Loucy (cell line): ENCODE measurements around the gene RNU2-1.
"Not testable (repeated sequence)": the region's sequence is repeated elsewhere in the genome, so short reads cannot be mapped to it uniquely, and the experiment has no call there.

Experiments
- H2AFZ ChIP-seq: fragments of 200-600 bp; sonication (generic); 2 replicates; pipeline ENCODE4 v1.6.0; 2016; ENCODE audit warnings: antibody characterized with exemption, mild to moderate bottlenecking, low read length, moderate library complexity
- H3F3A ChIP-seq: fragments of 200-600 bp; 2 replicates; pipeline ENCODE4 v1.6.0; 2016; ENCODE audit warnings: antibody characterized with exemption, low read depth, mild to moderate bottlenecking
- H3K27me3 ChIP-seq: fragments of 200-600 bp; sonication (generic); 2 replicates; pipeline ENCODE4 v1.6.1; 2014; ENCODE audit warnings: low read length, mild to moderate bottlenecking; ENCODE audit not compliant: insufficient read depth, poor library complexity, severe bottlenecking
- H3K36me3 ChIP-seq: fragments of 200-600 bp; sonication (generic); 2 replicates; pipeline ENCODE4 v1.6.1; 2016; ENCODE audit warnings: low read length; ENCODE audit not compliant: insufficient read depth
- H3K4me1 ChIP-seq: fragments of 200-600 bp; sonication (generic); 2 replicates; pipeline ENCODE4 v1.5.1; 2014; ENCODE audit warnings: low read length, mild to moderate bottlenecking; ENCODE audit not compliant: insufficient read depth, poor library complexity, severe bottlenecking
- H3K4me2 ChIP-seq: fragments of 200-600 bp; sonication (generic); 2 replicates; pipeline ENCODE4 v1.6.0; 2014; ENCODE audit warnings: antibody characterized with exemption, low read length, low read depth, mild to moderate bottlenecking; ENCODE audit not compliant: poor library complexity, severe bottlenecking
- H3K4me3 ChIP-seq: fragments of 200-600 bp; sonication (generic); 2 replicates; pipeline ENCODE4 v1.5.1; 2014; ENCODE audit warnings: low read length, mild to moderate bottlenecking, mixed read lengths; ENCODE audit not compliant: poor library complexity, severe bottlenecking
- H3K79me2 ChIP-seq: fragments of 200-600 bp; sonication (generic); 2 replicates; pipeline ENCODE4 v1.6.1; 2014; ENCODE audit warnings: low read length; ENCODE audit not compliant: insufficient read depth
- H3K9ac ChIP-seq: fragments of 200-600 bp; sonication (generic); 2 replicates; pipeline ENCODE4 v1.6.0; 2014; ENCODE audit warnings: mild to moderate bottlenecking, low read depth, low read length, moderate library complexity; ENCODE audit not compliant: poor library complexity, severe bottlenecking
- H3K9me2 ChIP-seq: fragments of 200-600 bp; sonication (generic); replicated peaks from 2 replicates; pipeline ENCODE4 v1.6.1; 2016; ENCODE audit warnings: low read depth, low read length, mixed read lengths
- H3K9me3 ChIP-seq: fragments of 200-600 bp; sonication (generic); 2 replicates; pipeline ENCODE4 v1.6.1; 2014; ENCODE audit warnings: mild to moderate bottlenecking, antibody characterized with exemption, low read length, low read depth; ENCODE audit not compliant: insufficient read depth
- H4K20me1 ChIP-seq: fragments of 200-600 bp; sonication (generic); 2 replicates; pipeline ENCODE4 v1.6.0; 2014; ENCODE audit warnings: antibody characterized with exemption, low read length, mild to moderate bottlenecking; ENCODE audit not compliant: insufficient read depth, poor library complexity, severe bottlenecking

Gene RNU2-1

DNA sequence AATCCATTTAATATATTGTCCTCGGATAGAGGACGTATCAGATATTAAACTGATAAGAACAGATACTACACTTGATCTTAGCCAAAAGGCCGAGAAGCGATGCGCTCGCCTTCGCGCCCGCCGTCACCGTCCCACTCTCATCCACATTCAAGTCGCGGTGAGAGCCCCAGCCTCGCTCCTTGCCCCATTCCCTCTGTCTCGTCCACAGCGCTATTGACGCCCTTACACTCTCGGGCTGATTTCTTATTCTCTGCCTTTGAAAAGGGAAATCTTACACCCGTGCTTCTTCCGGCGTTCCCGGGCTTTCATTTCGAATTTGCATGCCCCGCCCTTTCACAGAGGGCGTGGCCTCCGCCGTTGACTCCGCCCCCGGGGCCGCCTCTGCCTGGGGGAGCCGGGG, at the start of gene RNU2-1:
Gene RNU2-1, minus strand, starts transcription at position 101 of the 400 bp plus-strand sequence.
- not testable (repeated sequence) for H3K79me2 ChIP-seq, H3K4me3 ChIP-seq, H3F3A ChIP-seq, H3K36me3 ChIP-seq, H3K27me3 ChIP-seq, H2AFZ ChIP-seq, H3K9me2 ChIP-seq, H4K20me1 ChIP-seq, H3K4me2 ChIP-seq, H3K9me3 ChIP-seq, H3K9ac ChIP-seq, H3K4me1 ChIP-seq

DNA sequence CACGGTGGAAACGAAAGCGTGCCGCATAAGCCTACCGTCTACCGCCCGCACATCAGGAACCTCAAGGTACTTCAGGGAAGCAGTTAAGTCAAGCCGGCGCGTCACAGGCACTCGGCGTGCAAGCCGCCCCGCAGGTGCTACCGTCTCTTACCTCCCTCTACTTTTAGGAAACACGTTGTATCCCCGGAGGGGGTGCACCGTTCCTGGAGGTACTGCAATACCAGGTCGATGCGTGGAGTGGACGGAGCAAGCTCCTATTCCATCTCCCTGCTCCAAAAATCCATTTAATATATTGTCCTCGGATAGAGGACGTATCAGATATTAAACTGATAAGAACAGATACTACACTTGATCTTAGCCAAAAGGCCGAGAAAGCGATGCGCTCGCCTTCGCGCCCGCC, 39.1 kb upstream of the RNU2-1 start:
- not testable (repeated sequence) for H3K4me2 ChIP-seq, H2AFZ ChIP-seq, H3K79me2 ChIP-seq, H3K36me3 ChIP-seq, H3K4me1 ChIP-seq, H3K9ac ChIP-seq, H3K27me3 ChIP-seq, H3K9me2 ChIP-seq, H3K9me3 ChIP-seq, H3F3A ChIP-seq, H4K20me1 ChIP-seq, H3K4me3 ChIP-seq

- H2AFZ ChIP-seq, H3K36me3 ChIP-seq, H3K79me2 ChIP-seq, H3F3A ChIP-seq, H3K9me2 ChIP-seq, H3K9me3 ChIP-seq, H3K4me1 ChIP-seq, H3K27me3 ChIP-seq, H3K9ac ChIP-seq, H4K20me1 ChIP-seq, H3K4me2 ChIP-seq, H3K4me3 ChIP-seq: not testable (repeated sequence)
Measured at GRCh38 chr17:43272483-43272882, 38.7 kb upstream of the RNU2-1 start.

- not testable (repeated sequence) for H3K9me3 ChIP-seq, H3K36me3 ChIP-seq, H4K20me1 ChIP-seq, H3K4me2 ChIP-seq, H2AFZ ChIP-seq, H3K27me3 ChIP-seq, H3K9ac ChIP-seq, H3K4me3 ChIP-seq, H3K4me1 ChIP-seq, H3K79me2 ChIP-seq, H3K9me2 ChIP-seq, H3F3A ChIP-seq
Measured at GRCh38 chr17:43270552-43271504, 37.1 kb upstream of the RNU2-1 start.

- H3K9ac ChIP-seq, H3K4me2 ChIP-seq, H3K9me2 ChIP-seq, H2AFZ ChIP-seq, H3K27me3 ChIP-seq, H3K36me3 ChIP-seq, H4K20me1 ChIP-seq, H3K9me3 ChIP-seq, H3K4me1 ChIP-seq, H3K79me2 ChIP-seq, H3K4me3 ChIP-seq, H3F3A ChIP-seq: not testable (repeated sequence)
Measured at GRCh38 chr17:43246456-43246855, 12.7 kb upstream of the RNU2-1 start.

DNA sequence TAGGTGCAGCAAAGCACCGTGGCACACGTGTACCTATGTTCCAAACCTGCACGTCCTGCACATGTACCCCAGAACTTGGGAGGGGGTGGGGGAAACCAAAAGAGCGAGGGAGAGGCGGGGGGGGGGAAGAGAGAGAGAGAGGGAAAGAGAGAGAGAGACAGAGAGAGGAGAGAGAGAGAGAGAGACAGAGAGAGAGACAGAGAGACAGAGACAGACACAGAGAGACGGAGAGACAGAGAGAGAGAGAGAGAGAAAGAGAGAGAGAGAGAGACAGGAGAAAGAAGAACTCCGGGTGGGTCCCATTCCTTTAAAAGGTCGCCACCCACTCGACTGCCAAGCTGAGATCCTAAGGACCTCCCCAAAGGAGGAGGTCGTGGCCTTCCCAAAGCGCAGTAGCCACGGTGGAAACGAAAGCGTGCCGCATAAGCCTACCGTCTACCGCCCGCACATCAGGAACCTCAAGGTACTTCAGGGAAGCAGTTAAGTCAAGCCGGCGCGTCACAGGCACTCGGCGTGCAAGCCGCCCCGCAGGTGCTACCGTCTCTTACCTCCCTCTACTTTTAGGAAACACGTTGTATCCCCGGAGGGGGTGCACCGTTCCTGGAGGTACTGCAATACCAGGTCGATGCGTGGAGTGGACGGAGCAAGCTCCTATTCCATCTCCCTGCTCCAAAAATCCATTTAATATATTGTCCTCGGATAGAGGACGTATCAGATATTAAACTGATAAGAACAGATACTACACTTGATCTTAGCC, 7.0 kb upstream of the RNU2-1 start:
- H2AFZ ChIP-seq, H3K4me3 ChIP-seq, H3K27me3 ChIP-seq, H3K79me2 ChIP-seq, H3K9me2 ChIP-seq, H3K9ac ChIP-seq, H3K4me1 ChIP-seq, H3K4me2 ChIP-seq, H3K9me3 ChIP-seq, H3F3A ChIP-seq, H4K20me1 ChIP-seq, H3K36me3 ChIP-seq: not testable (repeated sequence)

DNA sequence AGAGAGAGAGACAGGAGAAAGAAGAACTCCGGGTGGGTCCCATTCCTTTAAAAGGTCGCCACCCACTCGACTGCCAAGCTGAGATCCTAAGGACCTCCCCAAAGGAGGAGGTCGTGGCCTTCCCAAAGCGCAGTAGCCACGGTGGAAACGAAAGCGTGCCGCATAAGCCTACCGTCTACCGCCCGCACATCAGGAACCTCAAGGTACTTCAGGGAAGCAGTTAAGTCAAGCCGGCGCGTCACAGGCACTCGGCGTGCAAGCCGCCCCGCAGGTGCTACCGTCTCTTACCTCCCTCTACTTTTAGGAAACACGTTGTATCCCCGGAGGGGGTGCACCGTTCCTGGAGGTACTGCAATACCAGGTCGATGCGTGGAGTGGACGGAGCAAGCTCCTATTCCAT, 5.8 kb upstream of the RNU2-1 start:
- not testable (repeated sequence) for H3K9ac ChIP-seq, H2AFZ ChIP-seq, H3K36me3 ChIP-seq, H4K20me1 ChIP-seq, H3K9me2 ChIP-seq, H3K4me1 ChIP-seq, H3K27me3 ChIP-seq, H3K4me2 ChIP-seq, H3F3A ChIP-seq, H3K9me3 ChIP-seq, H3K4me3 ChIP-seq, H3K79me2 ChIP-seq
